Natural killer cell (primary cell): ENCODE data around the gene IST1. TPM values are rescaled to one million over a fixed set of nuclear protein-coding genes. Genes with fewer than 3 reads are reported as not detected.
A peak's percentile ranks its signal among the peaks of the same experiment; 100 is the strongest.

Experiments
- ATAC-seq, 3 donors: fragments of 150-1000 bp in 2 of 3; fragments of 200-7000 bp in 1 of 3; cut with Tn5 transposase; 1 replicate in 1 of 3; 2 replicates in 2 of 3; pipeline ENCODE4 v1.10.0; 2021; ENCODE audit warnings: mild to moderate bottlenecking in 2 of 3, moderate library complexity in 2 of 3
- DNase-seq, 2 donors: peaks; one replicate each; pipeline versions ENCODE4 v3.0.0 to v3.0.0-alpha.2; 2013 to 2021; ENCODE audit warnings: mixed read lengths in 1 of 2
- H3K27ac ChIP-seq: one replicate; pipeline ENCODE4 v1.5.1; 2013; ENCODE audit warnings: mild to moderate bottlenecking, low read length
- H3K27me3 ChIP-seq: one replicate; pipeline ENCODE4 v1.6.1; 2013; ENCODE audit warnings: low read length; ENCODE audit not compliant: control insufficient read depth, insufficient read depth
- H3K36me3 ChIP-seq: one replicate; pipeline ENCODE4 v1.6.1; 2013; ENCODE audit warnings: low read length; ENCODE audit not compliant: control insufficient read depth, insufficient read depth
- H3K4me1 ChIP-seq: one replicate; pipeline ENCODE4 v1.6.1; 2013; ENCODE audit warnings: low read length; ENCODE audit not compliant: control insufficient read depth, insufficient read depth
- H3K4me3 ChIP-seq: one replicate; pipeline ENCODE4 v1.5.1; 2013; ENCODE audit warnings: low read length
- H3K9me3 ChIP-seq: one replicate; pipeline ENCODE4 v1.6.1; 2013; ENCODE audit warnings: low read length; ENCODE audit not compliant: control insufficient read depth, insufficient read depth
- H3K27ac Mint-ChIP-seq, 2 donors: one replicate each; pipeline ENCODE4 v1.8.0; 2022; ENCODE audit warnings: mild to moderate bottlenecking in 2 of 2, mixed read lengths in 2 of 2, moderate library complexity in 1 of 2
- H3K27me3 Mint-ChIP-seq, 2 donors: one replicate each; pipeline ENCODE4 v1.8.0; 2022; ENCODE audit warnings: low read depth in 2 of 2, mixed read lengths in 2 of 2
- H3K36me3 Mint-ChIP-seq: one replicate; pipeline ENCODE4 v1.8.0; 2022; ENCODE audit warnings: mixed read lengths
- H3K4me1 Mint-ChIP-seq, 2 donors: one replicate each; pipeline ENCODE4 v1.8.0; 2022; ENCODE audit warnings: mixed read lengths in 2 of 2
- H3K4me3 Mint-ChIP-seq: one replicate; pipeline ENCODE4 v1.8.0; 2022; ENCODE audit warnings: mild to moderate bottlenecking, moderate library complexity, mixed read lengths
- H3K9me3 Mint-ChIP-seq, 2 donors: one replicate each; pipeline ENCODE4 v1.8.0; 2022; ENCODE audit warnings: mixed read lengths in 2 of 2
- WGBS: methylation state at CpG from one replicate; pipeline ENCODE4 v1.1.7; 2013; ENCODE audit warnings: missing lambda C conversion rate; ENCODE audit not compliant: insufficient coverage; 5-methylcytosine and 5-hydroxymethylcytosine counted together
- intact Hi-C: fragments of 100-400 bp; cut with micrococcal nuclease; formaldehyde crosslinking; loops from one replicate; pipeline ENCODE4 v1.14.2; 2022
- total RNA-seq, 4 donors: library from RNA; stranded (reverse); fragments of 120-200 nt in 1 of 4; gene quantifications; one replicate each; pipeline versions ENCODE4 v1.2.3 to v1.2.4, GENCODE V29; 2013 to 2022
- TF ChIP-seq, protein P1 (sequence below): fragments of 200-600 bp; IDR thresholded peaks from one replicate; pipeline ENCODE4 v1.8.0; 2022; ENCODE audit warnings: antibody characterized with exemption

Gene IST1
- total RNA-seq, 3 donors from 2014 or later (not counting 1 experiment from before 2014, with no cell fraction given): 363 to 391 (median 378) TPM

DNA sequence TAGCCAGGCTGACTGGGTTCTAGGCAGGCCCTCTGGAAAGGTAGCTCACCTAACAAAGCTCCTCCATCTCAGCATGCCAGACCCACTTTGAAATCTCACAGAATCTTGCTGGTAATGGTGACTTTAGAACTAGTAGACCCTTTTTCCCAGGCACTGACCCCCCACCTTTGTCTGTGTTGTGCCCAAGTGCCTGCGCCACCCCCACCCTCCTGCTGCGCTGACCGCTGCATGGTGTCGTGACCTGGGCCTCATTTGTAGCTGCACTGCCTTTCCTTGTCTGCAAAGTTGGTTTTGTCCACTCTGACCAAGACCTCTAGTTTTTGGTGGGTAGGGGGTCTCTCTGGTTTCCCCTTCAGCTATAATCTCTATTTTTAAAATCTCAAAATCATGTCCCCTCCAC lies 42.8 kb upstream of the IST1 start:
- no peaks in the 10 kb centered on the region for H3K9me3 Mint-ChIP-seq
- no peak overlapping the region for H3K4me3 Mint-ChIP-seq
- DNase-seq (no peak), ATAC-seq (no peak)
- Histone ChIP-seq H3K9me3 (no peaks in the 10 kb centered on the region), H3K27ac (no peak overlapping the region), H3K4me3 (no peak overlapping the region), H3K4me1 (peaks cover 25% of the 10 kb centered on the region), H3K27me3 (no peaks in the 10 kb centered on the region), H3K36me3 (peaks cover 45% of the 10 kb centered on the region)
- H3K27me3 Mint-ChIP-seq: no peaks in the 10 kb centered on the region
- intact Hi-C loops: no loop called here
- peaks cover 46 to 66% of the 10 kb centered on the region in 2 donors for H3K4me1 Mint-ChIP-seq
- no peak overlapping the region for H3K27ac Mint-ChIP-seq
- 98% methylated on average over 4 of the region's 4 CpGs for WGBS
- H3K36me3 Mint-ChIP-seq: peaks cover 7% of the 10 kb centered on the region
- TF ChIP-seq, protein P1, sequence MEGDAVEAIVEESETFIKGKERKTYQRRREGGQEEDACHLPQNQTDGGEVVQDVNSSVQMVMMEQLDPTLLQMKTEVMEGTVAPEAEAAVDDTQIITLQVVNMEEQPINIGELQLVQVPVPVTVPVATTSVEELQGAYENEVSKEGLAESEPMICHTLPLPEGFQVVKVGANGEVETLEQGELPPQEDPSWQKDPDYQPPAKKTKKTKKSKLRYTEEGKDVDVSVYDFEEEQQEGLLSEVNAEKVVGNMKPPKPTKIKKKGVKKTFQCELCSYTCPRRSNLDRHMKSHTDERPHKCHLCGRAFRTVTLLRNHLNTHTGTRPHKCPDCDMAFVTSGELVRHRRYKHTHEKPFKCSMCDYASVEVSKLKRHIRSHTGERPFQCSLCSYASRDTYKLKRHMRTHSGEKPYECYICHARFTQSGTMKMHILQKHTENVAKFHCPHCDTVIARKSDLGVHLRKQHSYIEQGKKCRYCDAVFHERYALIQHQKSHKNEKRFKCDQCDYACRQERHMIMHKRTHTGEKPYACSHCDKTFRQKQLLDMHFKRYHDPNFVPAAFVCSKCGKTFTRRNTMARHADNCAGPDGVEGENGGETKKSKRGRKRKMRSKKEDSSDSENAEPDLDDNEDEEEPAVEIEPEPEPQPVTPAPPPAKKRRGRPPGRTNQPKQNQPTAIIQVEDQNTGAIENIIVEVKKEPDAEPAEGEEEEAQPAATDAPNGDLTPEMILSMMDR: no peak

DNA sequence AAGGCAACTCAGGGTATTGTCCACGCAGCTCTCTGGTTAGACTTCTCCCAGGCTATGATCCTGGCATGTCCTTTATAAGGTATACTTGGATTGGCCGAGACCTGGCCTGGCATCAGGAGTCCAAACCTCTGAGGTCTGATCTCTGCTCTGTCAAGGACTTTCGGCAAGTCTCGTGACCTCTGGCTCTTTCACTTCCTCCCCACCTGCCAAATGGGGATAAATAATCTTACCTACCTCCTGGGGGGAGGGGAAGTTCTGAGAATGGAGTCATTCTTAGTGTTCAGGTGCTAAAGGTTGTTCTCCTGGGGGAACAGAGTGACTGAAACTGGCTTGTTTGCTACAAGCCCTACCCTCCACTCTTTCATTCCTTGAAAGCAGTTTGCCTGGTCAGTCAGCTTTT lies 41.9 kb upstream of the IST1 start:
- Histone ChIP-seq H3K27ac (no peak overlapping the region), H3K36me3 (peaks cover 41% of the 10 kb centered on the region), H3K9me3 (no peaks in the 10 kb centered on the region), H3K4me3 (no peak overlapping the region), H3K27me3 (no peaks in the 10 kb centered on the region), H3K4me1 (peaks cover 25% of the 10 kb centered on the region)
- peaks cover 4% of the 10 kb centered on the region for H3K36me3 Mint-ChIP-seq
- no peak for DNase-seq
- WGBS: 91% methylated on average over 2 of the region's 4 CpGs
- intact Hi-C loops: no loop called here
- TF ChIP-seq, protein P1: no peak
- ATAC-seq: no peak
- no peak overlapping the region for H3K4me3 Mint-ChIP-seq
- no peaks in the 10 kb centered on the region for H3K27me3 Mint-ChIP-seq
- H3K27ac Mint-ChIP-seq: peak overlapping the region in 1 of 2 donors; percentile 36
- no peaks in the 10 kb centered on the region for H3K9me3 Mint-ChIP-seq
- H3K4me1 Mint-ChIP-seq: peaks cover 39 to 65% of the 10 kb centered on the region in 2 donors

DNA sequence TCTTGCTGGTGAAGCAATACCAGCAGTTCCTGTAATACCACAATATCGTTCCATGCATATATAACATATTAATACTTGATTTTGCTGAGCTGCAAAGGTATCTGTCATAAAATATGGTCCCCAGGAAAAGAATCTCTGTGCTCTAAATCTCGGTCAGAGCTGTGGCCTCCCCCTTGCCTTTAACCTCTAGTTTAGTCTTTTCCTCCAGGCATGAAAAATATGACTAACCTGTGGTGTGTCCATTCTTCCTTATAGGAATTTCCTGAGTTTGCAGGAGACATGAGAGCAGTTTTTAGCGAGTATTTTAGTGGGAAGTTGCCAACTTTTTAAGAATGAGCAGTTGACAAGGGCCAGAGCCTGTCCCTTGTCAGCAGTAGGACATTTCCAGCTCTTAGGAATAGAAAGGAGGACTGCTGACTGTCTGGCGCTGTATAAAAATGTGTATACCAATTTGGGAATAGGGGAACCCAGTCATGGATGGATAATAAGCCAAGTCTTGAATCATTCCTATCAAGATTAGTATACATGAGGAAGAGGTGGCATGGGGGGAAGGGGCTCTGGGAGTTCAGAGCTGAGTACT lies 40.9 kb upstream of the IST1 start:
- no peak overlapping the region for H3K27ac ChIP-seq

More for the DNA sequence above, 40.9 kb upstream of the IST1 start:
- Mint-ChIP-seq H3K4me3 (no peak overlapping the region), H3K4me1 (peaks cover 37 to 59% of the 10 kb centered on the region in 2 donors), H3K9me3 (no peaks in the 10 kb centered on the region), H3K27me3 (no peaks in the 10 kb centered on the region), H3K36me3 (no peaks in the 10 kb centered on the region), H3K27ac (peak overlapping the region; percentile 78 to 80)
- no peak overlapping the region for H3K4me3 ChIP-seq
- no peak for DNase-seq
- H3K36me3 ChIP-seq: peaks cover 43% of the 10 kb centered on the region
- peaks cover 25% of the 10 kb centered on the region for H3K4me1 ChIP-seq
- WGBS: 96% methylated on average over 4 of the region's 4 CpGs
- no peaks in the 10 kb centered on the region for H3K9me3 ChIP-seq
- no peaks in the 10 kb centered on the region for H3K27me3 ChIP-seq
- intact Hi-C loops: no loop called here
- TF ChIP-seq, protein P1: no peak
- ATAC-seq: no peak
